ENCODE data around the gene LGALS3. TPM values are rescaled to one million over a fixed set of nuclear protein-coding genes. Genes with fewer than 3 reads are reported as not detected.

Gene LGALS3
- total RNA-seq, 3 donors from 2014 or later = 488 to 1,705 (median 1,380) TPM

- no peak for DNase-seq
- no peak for ATAC-seq
- intact Hi-C loops (cut with DNase I, micrococcal nuclease) = no loop called here
- Histone ChIP-seq H3K4me3 (no peak overlapping the region), H3K36me3 (ENCODE audit: low read depth) (no peaks in the 10 kb centered on the region), H3K9me3 (no peaks in the 10 kb centered on the region), H3K4me1 (ENCODE audit: low read depth) (peaks cover 8% of the 10 kb centered on the region)
- TF ChIP-seq CTCF (IDR thresholded peaks at IDR 0.05) = no peak
Observed at GRCh38 chr14:55188686-55189295, 59.7 kb downstream of the LGALS3 start.

- Histone ChIP-seq H3K4me1 (ENCODE audit: low read depth) (peaks cover 8% of the 10 kb centered on the region), H3K9me3 (no peaks in the 10 kb centered on the region), H3K36me3 (ENCODE audit: low read depth) (no peaks in the 10 kb centered on the region), H3K4me3 (no peak overlapping the region)
- DNase-seq (no peak), ATAC-seq (no peak)
- intact Hi-C loops (cut with DNase I, micrococcal nuclease) = no loop called here
- TF ChIP-seq CTCF (IDR thresholded peaks at IDR 0.05) = no peak
Observed at GRCh38 chr14:55190906-55191202, 61.8 kb downstream of the LGALS3 start.

- Histone ChIP-seq H3K4me1 (ENCODE audit: low read depth) (peaks cover 8% of the 10 kb centered on the region), H3K36me3 (ENCODE audit: low read depth) (no peaks in the 10 kb centered on the region), H3K9me3 (no peaks in the 10 kb centered on the region), H3K4me3 (peak within 1 kb of the TSS; percentile 12)
- DNase-seq (peak; percentile 93 to 95 (median 95)), ATAC-seq (peak; percentile 99)
- intact Hi-C loops (cut with DNase I, micrococcal nuclease) = no loop called here
- TF ChIP-seq CTCF (IDR thresholded peaks at IDR 0.05) = no peak
Observed at GRCh38 chr14:55191203-55192053, 62.4 kb downstream of the LGALS3 start, which contains the start of gene DLGAP5. TSS of gene DLGAP5 (minus strand) at chr14:55191585. CDS start at chr14:55189179, 2,406 bp downstream.

- intact Hi-C loops (cut with DNase I, micrococcal nuclease) = no loop called here
- peaks cover 8% of the 10 kb centered on the region for H3K4me1 ChIP-seq (ENCODE audit: low read depth)
- no peak overlapping the region for H3K4me3 ChIP-seq
- no peak for TF ChIP-seq CTCF (IDR thresholded peaks at IDR 0.05)
- DNase-seq (no peak), ATAC-seq (no peak)
- H3K9me3 ChIP-seq = no peaks in the 10 kb centered on the region
- no peaks in the 10 kb centered on the region for H3K36me3 ChIP-seq (ENCODE audit: low read depth)
Observed at GRCh38 chr14:55192054-55192621, 63.1 kb downstream of the LGALS3 start.

GRCh38 chr14:55194656-55195355 is 65.8 kb downstream of the LGALS3 start:
- DNase-seq (no peak), ATAC-seq (no peak)
- no peak overlapping the region for H3K4me3 ChIP-seq
- H3K4me1 ChIP-seq (ENCODE audit: low read depth) = peaks cover 8% of the 10 kb centered on the region
- no peaks in the 10 kb centered on the region for H3K9me3 ChIP-seq
- intact Hi-C loops (cut with DNase I, micrococcal nuclease) = no loop called here
- TF ChIP-seq CTCF (IDR thresholded peaks at IDR 0.05) = no peak
- no peaks in the 10 kb centered on the region for H3K36me3 ChIP-seq (ENCODE audit: low read depth)

Other genes starting within 250 kb of the LGALS3 start
- 10 to 100 TPM; 12.8 to 27.1 (median 19.3) TPM for gene GCH1, start 226.4 kb upstream of the LGALS3 start, total RNA-seq
- 1 to 10 TPM; 2.6 to 6.5 (median 3.4) TPM for gene WDHD1, start 102.2 kb upstream of the LGALS3 start, total RNA-seq
- gene SOCS4, start 102.0 kb upstream of the LGALS3 start, total RNA-seq = 10 to 100 TPM; 16.6 to 41.6 (median 23.5) TPM
- 10 to 100 TPM; 67.7 to 72.7 (median 69.7) TPM for gene MAPK1IP1L, start 77.6 kb upstream of the LGALS3 start, total RNA-seq
- 10 to 100 TPM in 1 of 3 donors, 1 to 10 TPM in 2; 2.0 to 13.7 (median 3.3) TPM for gene DLGAP5, start 62.3 kb downstream of the LGALS3 start, total RNA-seq
- gene FBXO34, start 142.2 kb downstream of the LGALS3 start, total RNA-seq = 10 to 100 TPM; 42.2 to 76.9 (median 59.1) TPM

Measured in mucosa of descending colon (tissue), 3 donors.